ENCODE results near the gene TCAF1. TPM values are rescaled to one million over a fixed set of nuclear protein-coding genes. Genes with fewer than 3 reads are reported as not detected.

Gene TCAF1, protein sequence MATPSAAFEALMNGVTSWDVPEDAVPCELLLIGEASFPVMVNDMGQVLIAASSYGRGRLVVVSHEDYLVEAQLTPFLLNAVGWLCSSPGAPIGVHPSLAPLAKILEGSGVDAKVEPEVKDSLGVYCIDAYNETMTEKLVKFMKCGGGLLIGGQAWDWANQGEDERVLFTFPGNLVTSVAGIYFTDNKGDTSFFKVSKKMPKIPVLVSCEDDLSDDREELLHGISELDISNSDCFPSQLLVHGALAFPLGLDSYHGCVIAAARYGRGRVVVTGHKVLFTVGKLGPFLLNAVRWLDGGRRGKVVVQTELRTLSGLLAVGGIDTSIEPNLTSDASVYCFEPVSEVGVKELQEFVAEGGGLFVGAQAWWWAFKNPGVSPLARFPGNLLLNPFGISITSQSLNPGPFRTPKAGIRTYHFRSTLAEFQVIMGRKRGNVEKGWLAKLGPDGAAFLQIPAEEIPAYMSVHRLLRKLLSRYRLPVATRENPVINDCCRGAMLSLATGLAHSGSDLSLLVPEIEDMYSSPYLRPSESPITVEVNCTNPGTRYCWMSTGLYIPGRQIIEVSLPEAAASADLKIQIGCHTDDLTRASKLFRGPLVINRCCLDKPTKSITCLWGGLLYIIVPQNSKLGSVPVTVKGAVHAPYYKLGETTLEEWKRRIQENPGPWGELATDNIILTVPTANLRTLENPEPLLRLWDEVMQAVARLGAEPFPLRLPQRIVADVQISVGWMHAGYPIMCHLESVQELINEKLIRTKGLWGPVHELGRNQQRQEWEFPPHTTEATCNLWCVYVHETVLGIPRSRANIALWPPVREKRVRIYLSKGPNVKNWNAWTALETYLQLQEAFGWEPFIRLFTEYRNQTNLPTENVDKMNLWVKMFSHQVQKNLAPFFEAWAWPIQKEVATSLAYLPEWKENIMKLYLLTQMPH
- 30.9 TPM for total RNA-seq

- peaks cover 0 to 3% of the 10 kb centered on the region in 2 donors for H3K4me1 ChIP-seq
- H3K27me3 ChIP-seq: no peaks in the 10 kb centered on the region
- H3K27ac ChIP-seq: peak within 1 kb of the TSS; percentile 79 to 84
- peak in 2 of 3 experiments; percentile 40 to 43 for TF ChIP-seq CTCF (IDR thresholded peaks at IDR 0.05)
- peaks cover 0 to 3% of the 10 kb centered on the region in 2 donors for H3K9me3 ChIP-seq
- intact Hi-C loops (cut with DNase I): loop anchor here (1.0 to 10.0 kb wide), 4 partner anchors 19 to 933 kb away; partner anchors contain the start of genes CASP2, TPK1 and ZYX
- peak; percentile 79 to 97 for DNase-seq (ENCODE audit: low spot score in 2 of 2)
- H3K36me3 ChIP-seq: no peaks in the 10 kb centered on the region
- peak within 1 kb of the TSS; percentile 70 to 78 for H3K4me3 ChIP-seq
These were observed at the start of gene TCAF1 for GRCh38 chr7:143901668-143902331. TSS of gene TCAF1 (minus strand) at chr7:143902176. CDS start at chr7:143876608, 25,568 bp downstream.

GRCh38 chr7:143948733-143949132, 46.8 kb upstream of the TCAF1 start:
- H3K36me3 ChIP-seq: no peaks in the 10 kb centered on the region
- H3K9me3 ChIP-seq: no peaks in the 10 kb centered on the region
- no peak for TF ChIP-seq CTCF (IDR thresholded peaks at IDR 0.05)
- no peaks in the 10 kb centered on the region for H3K27me3 ChIP-seq
- DNase-seq (ENCODE audit: low spot score in 2 of 2): no peak
- intact Hi-C loops (cut with DNase I): no loop called here
- peaks cover 0 to 4% of the 10 kb centered on the region in 2 donors for H3K4me1 ChIP-seq
- no peak overlapping the region for H3K27ac ChIP-seq
- no peak overlapping the region for H3K4me3 ChIP-seq

GRCh38 chr7:143947111-143947510, 45.1 kb upstream of the TCAF1 start:
- H3K36me3 ChIP-seq: no peaks in the 10 kb centered on the region
- H3K27me3 ChIP-seq: no peaks in the 10 kb centered on the region
- TF ChIP-seq CTCF (IDR thresholded peaks at IDR 0.05): no peak
- no peak overlapping the region for H3K4me3 ChIP-seq
- DNase-seq (ENCODE audit: low spot score in 2 of 2): no peak
- no peaks in the 10 kb centered on the region for H3K9me3 ChIP-seq
- intact Hi-C loops (cut with DNase I): no loop called here
- H3K4me1 ChIP-seq: no peaks in the 10 kb centered on the region
- H3K27ac ChIP-seq: no peak overlapping the region

DNA sequence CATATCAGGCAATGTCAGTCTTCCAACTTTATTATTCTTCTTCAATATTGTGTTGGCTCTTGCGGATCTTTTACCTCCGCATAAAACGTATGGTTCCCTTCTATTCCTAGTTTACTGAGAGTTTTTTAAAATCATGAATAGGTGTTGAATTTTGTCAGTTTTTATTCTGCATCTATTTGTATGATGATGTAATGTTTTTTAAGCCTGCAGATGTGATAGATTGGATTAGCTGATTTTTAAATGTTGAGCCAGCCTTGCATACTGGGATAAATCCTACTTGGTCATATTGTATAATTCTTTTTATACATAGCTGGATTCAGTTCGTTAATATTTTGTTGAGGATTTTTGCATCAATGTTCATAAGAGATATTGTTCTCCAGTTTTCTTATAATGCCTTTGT, 43.4 kb upstream of the TCAF1 start:
- Histone ChIP-seq H3K4me1 (no peaks in the 10 kb centered on the region), H3K27ac (no peak overlapping the region), H3K27me3 (no peaks in the 10 kb centered on the region), H3K36me3 (no peaks in the 10 kb centered on the region), H3K4me3 (no peak overlapping the region), H3K9me3 (no peaks in the 10 kb centered on the region)
- DNase-seq (ENCODE audit: low spot score in 2 of 2): no peak
- no peak for TF ChIP-seq CTCF (IDR thresholded peaks at IDR 0.05)
- intact Hi-C loops (cut with DNase I): no loop called here
